Cardiac muscle cell (in vitro differentiated cells and primary cell): Measurements from ENCODE around the gene BRD4. TPM values are rescaled to one million over a fixed set of nuclear protein-coding genes. Genes with fewer than 3 reads are reported as not detected.

Source experiments
- DNase-seq, 2 donors: peaks; one replicate each; pipeline versions ENCODE4 v3.0.0 to v3.0.0-alpha.2; 2010 to 2017; ENCODE audit warnings: low read depth in 1 of 2, low spot score in 1 of 2
- H3K27ac ChIP-seq: fragments of 200-600 bp; sonication (generic); 2 replicates; pipeline ENCODE4 v1.5.1; 2016
- H3K27me3 ChIP-seq: fragments of 200-600 bp; sonication (generic); 2 replicates; pipeline ENCODE4 v1.6.0; 2016; ENCODE audit warnings: control low read depth
- H3K36me3 ChIP-seq: fragments of 200-600 bp; sonication (generic); 2 replicates; pipeline ENCODE4 v1.5.1; 2016; ENCODE audit warnings: control low read depth
- H3K4me1 ChIP-seq: fragments of 200-600 bp; sonication (generic); 2 replicates; pipeline ENCODE4 v1.8.1; 2017; ENCODE audit warnings: low read depth, mild to moderate bottlenecking, mixed run types
- H3K4me3 ChIP-seq: fragments of 200-600 bp; sonication (generic); 2 replicates; pipeline ENCODE4 v1.5.1; 2016; ENCODE audit warnings: mild to moderate bottlenecking
- H3K9me3 ChIP-seq: fragments of 200-600 bp; sonication (generic); 2 replicates; pipeline ENCODE4 v1.5.1; 2017; ENCODE audit warnings: low read depth, mild to moderate bottlenecking, control low read depth
- polyA plus RNA-seq: library from polyadenylated mRNA; unstranded; fragments of >200 nt; fragmentation: Nextera tagmentation; extraction: Ambion mirVana; gene quantifications from 2 replicates; pipeline ENCODE4 v1.2.1, GENCODE V29; 2016
- total RNA-seq: library from RNA; depleted of rRNA; stranded (reverse); fragments of >200 nt; gene quantifications from 2 replicates; pipeline ENCODE4 v1.2.3, GENCODE V29; 2016
- TF ChIP-seq, protein P1 (sequence below): IDR thresholded peaks from 2 replicates; pipeline ENCODE4 v1.5.1; 2012; ENCODE audit warnings: low read depth, mild to moderate bottlenecking, low read length

The BRD4 gene
- total and polyA plus RNA-seq, 2 experiments from 2014 or later: 42.5 to 86.1 TPM

DNA sequence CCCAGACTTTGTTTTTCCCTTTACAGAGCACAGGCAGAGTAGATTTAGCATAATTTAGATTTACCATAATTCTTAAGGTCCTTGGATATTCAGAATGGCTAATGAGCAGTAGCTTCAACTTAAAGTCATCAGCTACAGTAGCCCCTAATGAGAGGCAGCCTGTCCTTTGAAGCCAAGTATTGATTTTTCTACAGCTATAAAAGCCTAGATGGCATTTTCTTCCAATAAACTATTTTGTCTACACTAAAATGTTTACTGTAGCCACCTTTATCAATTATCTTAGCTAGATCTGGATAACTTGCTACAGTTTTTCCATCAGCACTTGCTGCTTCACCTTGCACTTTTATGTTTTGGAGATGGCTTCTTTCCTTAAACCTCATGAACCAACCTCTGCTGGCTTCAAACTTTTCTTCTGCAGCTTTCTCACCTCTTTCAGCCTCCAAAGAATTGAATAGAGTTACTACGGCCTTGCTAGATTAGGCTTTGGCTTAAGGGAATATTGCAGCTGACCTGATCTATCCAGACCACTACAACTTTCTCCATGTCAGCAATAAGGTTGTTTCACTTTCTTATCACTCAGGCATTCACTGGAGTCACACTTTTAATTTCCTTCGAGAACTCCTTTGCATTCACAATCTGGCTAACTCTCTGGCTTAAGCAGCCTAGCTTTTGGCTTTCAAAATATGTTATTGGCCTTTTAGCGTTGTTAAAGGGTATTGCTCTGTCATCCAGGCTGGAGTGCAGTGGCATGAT, 26.6 kb downstream of the BRD4 start:
- H3K4me1 ChIP-seq: peaks cover 34% of the 10 kb centered on the region
- H3K4me3 ChIP-seq: no peak overlapping the region
- DNase-seq: no peak
- no peaks in the 10 kb centered on the region for H3K36me3 ChIP-seq
- no peaks in the 10 kb centered on the region for H3K9me3 ChIP-seq
- TF ChIP-seq, protein P1, sequence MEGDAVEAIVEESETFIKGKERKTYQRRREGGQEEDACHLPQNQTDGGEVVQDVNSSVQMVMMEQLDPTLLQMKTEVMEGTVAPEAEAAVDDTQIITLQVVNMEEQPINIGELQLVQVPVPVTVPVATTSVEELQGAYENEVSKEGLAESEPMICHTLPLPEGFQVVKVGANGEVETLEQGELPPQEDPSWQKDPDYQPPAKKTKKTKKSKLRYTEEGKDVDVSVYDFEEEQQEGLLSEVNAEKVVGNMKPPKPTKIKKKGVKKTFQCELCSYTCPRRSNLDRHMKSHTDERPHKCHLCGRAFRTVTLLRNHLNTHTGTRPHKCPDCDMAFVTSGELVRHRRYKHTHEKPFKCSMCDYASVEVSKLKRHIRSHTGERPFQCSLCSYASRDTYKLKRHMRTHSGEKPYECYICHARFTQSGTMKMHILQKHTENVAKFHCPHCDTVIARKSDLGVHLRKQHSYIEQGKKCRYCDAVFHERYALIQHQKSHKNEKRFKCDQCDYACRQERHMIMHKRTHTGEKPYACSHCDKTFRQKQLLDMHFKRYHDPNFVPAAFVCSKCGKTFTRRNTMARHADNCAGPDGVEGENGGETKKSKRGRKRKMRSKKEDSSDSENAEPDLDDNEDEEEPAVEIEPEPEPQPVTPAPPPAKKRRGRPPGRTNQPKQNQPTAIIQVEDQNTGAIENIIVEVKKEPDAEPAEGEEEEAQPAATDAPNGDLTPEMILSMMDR: no peak
- H3K27ac ChIP-seq: no peak overlapping the region
- H3K27me3 ChIP-seq: no peaks in the 10 kb centered on the region

GRCh38 chr19:15304140-15304705, 28.1 kb downstream of the BRD4 start:
- Histone ChIP-seq H3K4me1 (peaks cover 36% of the 10 kb centered on the region), H3K9me3 (no peaks in the 10 kb centered on the region), H3K4me3 (no peak overlapping the region), H3K27ac (peak overlapping the region; percentile 79), H3K27me3 (no peaks in the 10 kb centered on the region), H3K36me3 (no peaks in the 10 kb centered on the region)
- DNase-seq: peak in 1 of 2 donors; percentile 47
- TF ChIP-seq, protein P1: no peak

DNA sequence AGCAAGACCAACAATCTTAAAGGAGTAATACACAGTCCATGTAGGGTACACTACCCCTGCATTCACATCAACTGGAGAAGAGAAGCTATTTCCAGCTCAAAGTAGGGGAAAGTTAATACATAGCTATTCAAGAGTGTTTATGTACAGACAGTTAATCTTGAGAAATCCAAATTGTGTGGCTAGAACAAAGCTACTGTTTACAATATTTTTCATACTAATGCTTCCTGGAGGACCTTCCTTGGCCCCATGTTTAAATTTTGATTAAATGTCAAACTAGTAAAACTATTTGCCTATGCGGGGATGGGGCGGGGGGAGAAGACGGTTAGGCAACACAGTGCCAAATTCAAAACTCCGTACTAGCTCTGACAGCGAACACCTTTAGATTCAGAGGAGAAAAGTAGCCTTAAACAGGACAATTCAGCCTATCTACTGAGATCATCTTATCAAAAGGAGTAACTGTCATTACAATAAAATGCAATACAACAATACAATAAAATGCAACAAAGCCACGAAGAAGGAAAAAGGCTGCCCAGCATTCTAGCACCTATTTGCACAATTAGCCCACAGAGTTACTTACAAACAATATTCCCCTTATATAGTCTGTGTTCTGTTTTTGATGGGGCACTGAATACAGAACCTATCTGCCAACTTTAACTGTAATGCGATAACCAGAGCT, 29.1 kb downstream of the BRD4 start:
- Histone ChIP-seq H3K4me3 (no peak overlapping the region), H3K27me3 (no peaks in the 10 kb centered on the region), H3K4me1 (peaks cover 43% of the 10 kb centered on the region), H3K9me3 (no peaks in the 10 kb centered on the region), H3K27ac (peak overlapping the region; percentile 79), H3K36me3 (no peaks in the 10 kb centered on the region)
- no peak for DNase-seq
- TF ChIP-seq, protein P1: no peak

- Histone ChIP-seq H3K27me3 (no peaks in the 10 kb centered on the region), H3K4me3 (no peak overlapping the region), H3K27ac (no peak overlapping the region), H3K9me3 (no peaks in the 10 kb centered on the region), H3K4me1 (peaks cover 58% of the 10 kb centered on the region), H3K36me3 (no peaks in the 10 kb centered on the region)
- DNase-seq: peak in 1 of 2 donors; percentile 83
- TF ChIP-seq, protein P1: no peak
These were observed 31.7 kb downstream of the BRD4 start for GRCh38 chr19:15300533-15301197.

DNA sequence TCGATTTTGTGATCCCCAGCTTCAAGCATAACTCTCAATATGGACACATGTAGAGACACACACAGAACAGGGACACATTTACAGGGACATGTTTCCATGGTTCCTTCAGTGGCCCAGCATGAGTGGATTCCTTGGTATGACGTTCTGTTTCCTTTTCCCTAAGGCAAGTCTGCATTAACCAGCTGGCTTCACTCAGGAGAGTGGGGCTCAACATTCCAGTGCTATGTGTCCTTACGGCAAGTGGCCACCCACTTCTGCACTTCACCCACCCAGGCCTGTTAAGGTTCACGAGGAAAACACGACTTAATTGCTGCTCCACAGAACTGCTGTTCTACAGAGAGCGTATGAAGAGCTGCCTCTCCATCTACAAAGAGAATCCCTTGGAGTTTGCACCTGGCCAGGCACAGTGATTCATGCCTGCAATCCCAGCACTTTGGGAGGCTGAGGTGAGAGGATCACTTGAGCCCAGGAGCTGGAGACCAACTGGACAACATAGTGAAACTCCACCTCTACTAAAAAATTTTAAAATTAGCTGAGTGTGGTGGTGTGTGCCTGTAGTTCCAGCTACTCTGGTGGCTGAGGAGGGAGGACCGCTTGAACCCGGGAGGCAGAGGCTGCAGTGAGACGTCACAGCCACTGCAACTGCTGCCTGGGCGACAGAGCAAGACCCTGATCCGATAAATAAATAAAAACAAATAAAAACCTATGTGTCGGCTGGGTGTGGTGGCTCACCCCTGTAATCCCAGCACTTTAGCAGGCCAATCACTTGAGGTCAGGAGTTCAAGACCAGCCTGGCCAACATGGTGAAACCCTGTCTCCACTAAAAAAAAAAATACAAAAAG, 32.5 kb downstream of the BRD4 start:
- H3K4me1 ChIP-seq: peaks cover 67% of the 10 kb centered on the region
- H3K27ac ChIP-seq: peak overlapping the region; percentile 81
- H3K27me3 ChIP-seq: no peaks in the 10 kb centered on the region
- no peak overlapping the region for H3K4me3 ChIP-seq
- H3K9me3 ChIP-seq: no peaks in the 10 kb centered on the region
- DNase-seq: peak in 1 of 2 donors; percentile 68
- TF ChIP-seq, protein P1: no peak
- no peaks in the 10 kb centered on the region for H3K36me3 ChIP-seq
